Fibroblast of upper back skin (primary cell): ENCODE measurements around the gene YAF2.
"Not testable (repeated sequence)": the region's sequence is repeated elsewhere in the genome, so short reads cannot be mapped to it uniquely, and the experiment has no call there.

Source experiments
- DNase-seq: peaks from one replicate; pipeline ENCODE4 v3.0.0-alpha.2; 2013

The YAF2 gene

DNA sequence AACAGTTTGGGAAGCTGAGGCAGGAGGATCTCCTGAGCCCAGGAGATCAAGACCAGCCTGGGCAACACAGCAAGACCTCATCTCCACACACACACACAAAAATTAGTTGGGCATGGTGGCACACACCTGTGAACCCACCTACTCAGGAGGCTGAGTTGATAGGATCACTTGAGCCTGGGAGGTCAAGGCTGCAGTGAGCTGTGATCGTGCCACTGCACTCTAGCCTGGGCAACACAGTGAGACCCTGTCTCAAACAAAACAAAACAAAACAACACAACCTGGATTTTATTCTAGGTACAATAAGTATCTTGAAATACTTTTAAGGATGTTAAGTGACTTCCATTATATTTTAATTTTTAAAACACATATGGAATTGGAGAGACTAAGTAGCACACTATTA lies 45.8 kb downstream of the YAF2 start:
- DNase-seq: no peak

DNA sequence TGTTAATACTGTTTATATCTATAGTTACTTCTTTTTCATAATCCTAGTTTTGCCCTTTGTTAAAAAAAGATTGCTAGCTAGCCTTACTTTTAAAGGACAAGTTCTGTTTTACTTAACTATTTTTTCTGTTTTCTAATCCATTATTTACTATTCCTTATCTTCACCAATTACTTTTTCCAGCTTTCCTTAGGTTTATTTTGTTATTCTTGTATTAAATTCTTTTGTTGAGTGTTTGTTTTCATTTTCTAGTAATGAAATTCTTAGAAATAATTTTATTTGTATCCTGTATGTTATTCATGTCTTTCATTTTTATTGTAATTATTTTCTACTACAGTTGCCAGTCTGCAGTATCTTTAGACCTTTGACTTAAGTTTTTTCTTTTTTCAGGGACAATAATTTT lies 47.7 kb downstream of the YAF2 start:
- no peak for DNase-seq

DNA sequence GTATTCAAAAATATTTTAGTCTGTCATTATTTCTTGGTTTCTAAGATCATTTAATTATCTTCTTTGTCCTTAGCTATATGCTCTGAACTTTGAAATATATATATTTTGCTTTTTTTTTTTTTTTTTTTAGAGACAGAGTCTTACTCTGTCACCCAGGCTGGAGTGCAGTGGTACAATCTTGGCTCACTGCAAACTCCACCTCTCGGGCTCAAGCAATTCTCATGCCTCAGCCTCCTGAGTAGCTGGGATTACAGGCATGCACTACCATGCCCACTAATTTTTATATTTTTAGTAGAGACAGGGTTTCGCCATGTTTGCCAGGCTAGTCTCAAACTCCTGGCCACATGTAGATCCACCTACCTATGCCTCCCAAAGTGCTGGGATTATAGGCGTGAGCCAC lies 49.8 kb downstream of the YAF2 start:
- DNase-seq: not testable (repeated sequence)

DNA sequence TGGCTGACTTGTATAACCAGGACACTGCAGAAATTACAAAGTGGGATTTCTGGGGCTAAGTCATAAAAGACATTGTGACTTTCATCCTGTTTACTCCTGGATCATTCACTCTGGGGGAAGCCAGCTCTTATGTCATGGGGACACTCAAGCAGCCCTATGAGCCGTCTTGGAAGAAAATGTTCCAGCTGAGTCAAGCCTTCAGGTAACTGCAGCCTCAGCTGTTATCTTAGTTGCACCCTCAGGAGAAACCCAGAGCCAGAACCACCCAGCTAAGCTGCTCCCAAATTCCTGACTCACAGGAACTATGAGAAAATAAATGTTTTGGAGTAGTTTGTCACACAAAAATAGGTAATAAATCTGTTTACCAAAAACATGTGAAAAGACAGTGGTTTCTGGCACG lies 50.2 kb downstream of the YAF2 start:
- no peak for DNase-seq

DNA sequence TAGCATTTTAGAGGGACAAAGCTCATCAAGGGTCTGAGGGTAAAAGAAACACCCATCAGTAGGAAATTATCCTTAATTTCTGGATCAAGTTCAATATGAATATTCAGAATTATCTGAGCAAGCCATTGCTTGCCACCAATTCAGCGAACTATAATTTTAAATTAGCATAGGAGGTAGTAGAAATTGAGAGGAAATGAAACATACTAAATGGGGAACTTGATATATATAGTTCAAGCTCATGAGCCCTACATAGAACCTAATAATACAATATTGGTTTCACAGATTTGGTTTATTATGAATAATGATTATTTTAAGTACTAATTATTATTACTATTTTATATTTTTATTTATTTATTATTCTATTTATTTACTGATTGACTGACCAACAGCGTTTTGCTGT lies 51.3 kb downstream of the YAF2 start:
- no peak for DNase-seq

DNA sequence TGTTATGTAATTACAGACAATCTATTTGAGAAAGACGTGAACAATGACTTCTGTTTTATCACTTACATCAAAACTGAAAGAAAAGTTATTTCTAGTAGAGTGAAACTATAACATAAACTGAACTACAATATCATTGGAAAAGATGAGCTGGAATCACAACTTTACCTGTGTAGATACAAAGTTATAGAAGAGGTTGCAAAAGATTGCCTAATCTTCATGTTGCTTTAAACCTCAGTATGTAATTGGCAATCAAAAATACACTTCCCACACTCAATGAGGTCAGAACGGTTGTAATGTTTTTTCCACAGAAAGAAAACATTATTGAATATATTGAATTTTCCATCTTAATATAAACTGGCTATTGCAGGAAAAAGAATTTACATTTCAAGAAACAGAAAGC lies 55.7 kb downstream of the YAF2 start:
- no peak for DNase-seq

DNA sequence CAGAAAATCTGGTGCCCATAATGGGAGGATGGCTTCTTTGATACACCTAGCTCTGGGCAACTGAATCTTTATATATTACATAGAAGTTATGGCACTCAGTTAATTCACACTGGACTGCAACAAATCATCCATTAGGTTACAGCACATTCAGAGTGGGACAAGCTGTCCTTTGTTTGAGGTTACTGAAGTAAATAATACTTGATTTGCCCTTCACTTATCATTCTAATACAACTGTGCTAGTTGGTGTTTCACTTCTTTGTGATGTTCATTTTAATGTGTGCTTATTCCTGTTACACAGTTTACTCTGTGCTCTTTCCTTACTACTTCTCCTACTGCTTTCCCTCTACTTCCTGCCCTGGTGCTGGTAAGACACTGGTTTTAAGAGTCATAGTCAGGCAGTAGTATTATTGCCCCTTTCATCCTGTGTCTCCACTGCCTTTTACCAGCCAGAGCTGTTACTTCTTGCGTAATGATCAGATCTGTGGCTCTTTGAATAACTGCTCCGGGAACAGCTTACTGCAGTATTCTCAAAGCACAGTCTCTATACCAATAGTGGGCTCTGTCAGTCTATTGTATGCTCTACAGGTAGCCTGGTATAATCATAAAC lies 57.0 kb downstream of the YAF2 start:
- DNase-seq: no peak

DNA sequence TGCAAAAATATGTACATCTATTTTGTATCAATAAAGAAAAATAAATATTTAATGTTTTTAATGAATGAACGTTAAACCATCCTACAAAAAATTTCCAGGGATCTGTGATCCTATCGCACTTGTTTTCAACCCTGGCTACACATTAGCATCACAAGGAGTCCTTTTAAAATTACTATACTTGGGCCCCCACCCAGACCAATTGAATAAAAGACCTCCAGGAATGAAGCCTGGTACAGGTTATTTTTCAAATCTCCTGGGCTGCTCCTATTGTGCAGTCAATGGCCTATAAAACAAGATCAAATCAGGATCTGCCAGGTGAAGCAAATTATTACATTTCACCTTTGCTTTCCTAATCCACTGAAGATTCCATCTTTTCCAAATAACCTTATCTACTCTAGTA lies 59.9 kb downstream of the YAF2 start:
- no peak for DNase-seq

DNA sequence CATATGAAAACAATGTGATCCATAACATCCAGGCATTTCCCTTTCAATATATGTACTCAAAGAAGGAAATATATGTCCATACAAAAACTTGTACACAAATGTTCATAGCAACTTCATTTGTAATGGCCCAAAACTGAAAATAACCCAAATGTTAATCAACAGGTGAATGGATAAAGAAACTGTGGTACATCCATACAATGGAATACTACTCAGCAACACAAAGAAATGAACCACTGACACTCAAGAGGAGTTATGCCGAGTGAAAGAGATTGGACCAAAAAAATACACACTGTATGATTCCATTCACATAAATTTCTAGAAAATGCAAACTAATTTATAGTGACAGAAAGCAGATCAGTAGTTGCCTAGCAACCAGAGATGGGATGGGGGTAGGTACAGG lies 63.1 kb downstream of the YAF2 start:
- DNase-seq: no peak

DNA sequence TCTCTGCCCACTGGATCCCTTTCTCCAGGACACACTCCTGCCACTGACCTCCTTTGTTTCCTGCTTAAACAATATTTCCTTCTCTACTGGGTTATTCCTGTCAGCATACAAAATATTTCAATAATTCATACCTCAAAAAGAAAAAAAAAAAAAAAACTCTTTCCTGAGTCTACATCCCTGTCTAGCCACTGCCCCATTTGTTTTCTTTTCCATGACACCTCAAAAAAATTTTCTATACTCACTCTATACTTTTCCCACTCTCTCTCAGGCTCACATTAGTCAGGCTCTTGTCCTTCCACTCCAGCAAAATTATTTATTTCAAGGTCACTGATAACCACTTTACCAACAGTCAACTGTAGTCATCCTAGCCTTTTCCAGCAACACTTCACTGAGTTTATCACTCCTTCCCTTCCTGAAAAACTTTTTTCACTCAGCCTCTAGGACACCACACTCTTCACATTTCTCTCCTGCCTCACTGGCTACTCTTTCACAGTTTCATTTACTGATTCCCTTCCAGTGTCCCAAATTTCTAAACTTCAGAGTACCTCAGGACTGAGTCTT lies 64.0 kb downstream of the YAF2 start:
- DNase-seq: no peak

DNA sequence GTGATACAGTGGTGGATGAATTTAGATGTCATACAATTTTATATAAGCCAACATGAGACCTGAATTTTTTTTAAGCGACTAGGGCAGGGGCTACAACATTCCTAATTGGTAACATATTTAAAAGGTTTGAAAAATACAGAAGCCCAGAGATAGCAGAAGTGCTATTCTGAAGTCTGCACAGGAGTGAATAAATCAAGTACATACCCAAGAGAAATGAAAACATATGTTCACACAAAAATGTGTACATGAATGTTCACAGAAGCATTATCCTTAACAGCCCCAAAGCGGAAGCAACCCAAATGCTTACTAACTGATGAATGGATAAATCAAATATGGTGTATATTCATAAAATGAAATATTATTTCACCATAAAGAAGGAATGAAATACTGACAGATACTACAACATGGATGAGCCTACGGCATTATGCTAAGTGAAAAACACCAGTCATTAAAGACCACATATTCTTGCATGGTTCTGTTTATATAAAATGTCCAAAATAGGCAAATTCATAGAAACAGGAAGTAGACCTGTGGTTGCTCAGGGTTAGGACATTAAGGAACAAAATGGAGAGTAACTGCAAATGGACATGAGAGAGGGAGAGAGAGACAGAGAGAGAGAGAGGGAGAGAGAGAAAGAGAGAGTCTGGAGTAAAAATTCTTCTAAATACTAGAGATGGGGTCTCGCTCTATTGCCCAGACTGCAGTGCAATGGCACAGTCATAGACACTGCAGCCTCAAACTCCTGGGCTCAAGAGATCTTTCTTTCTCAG lies 65.4 kb downstream of the YAF2 start:
- DNase-seq: peak; percentile 61

DNA sequence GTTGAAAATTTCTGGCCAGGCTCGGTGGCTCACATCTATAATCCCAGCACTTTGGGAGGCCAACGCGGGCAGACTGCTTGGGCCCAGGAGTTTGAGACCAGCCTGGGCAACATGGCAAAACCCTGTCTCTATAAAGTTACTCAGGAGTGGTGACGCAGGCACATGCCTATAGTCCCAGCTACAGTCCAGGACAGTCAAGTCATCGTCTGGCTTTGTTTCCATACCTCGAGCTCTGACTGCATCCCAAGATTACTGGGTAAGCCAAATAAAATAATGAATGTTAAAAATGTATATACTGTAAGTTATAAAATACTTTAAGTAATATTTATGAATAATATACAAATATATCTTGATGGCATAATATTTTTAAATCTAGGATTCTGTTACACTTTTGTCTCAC lies 70.3 kb downstream of the YAF2 start:
- DNase-seq: no peak

DNA sequence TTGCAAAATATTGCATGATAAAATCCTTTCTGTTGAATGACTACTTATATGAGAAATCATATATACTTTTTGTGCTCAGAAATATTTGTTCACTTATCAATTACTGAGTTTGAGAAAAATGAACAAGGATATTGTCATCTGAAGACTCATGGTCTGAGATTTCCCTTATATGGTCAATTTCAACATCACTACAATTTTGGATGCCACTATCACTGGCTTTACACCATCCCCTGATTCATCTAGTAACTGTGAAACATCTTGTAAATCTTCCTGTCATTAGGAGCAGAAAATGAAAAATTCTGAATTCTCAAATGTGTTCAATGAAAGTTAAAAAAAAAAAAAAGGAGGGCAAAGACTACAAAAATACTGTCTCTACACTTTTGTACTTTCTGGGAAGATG lies 71.5 kb downstream of the YAF2 start:
- DNase-seq: peak; percentile 83

DNA sequence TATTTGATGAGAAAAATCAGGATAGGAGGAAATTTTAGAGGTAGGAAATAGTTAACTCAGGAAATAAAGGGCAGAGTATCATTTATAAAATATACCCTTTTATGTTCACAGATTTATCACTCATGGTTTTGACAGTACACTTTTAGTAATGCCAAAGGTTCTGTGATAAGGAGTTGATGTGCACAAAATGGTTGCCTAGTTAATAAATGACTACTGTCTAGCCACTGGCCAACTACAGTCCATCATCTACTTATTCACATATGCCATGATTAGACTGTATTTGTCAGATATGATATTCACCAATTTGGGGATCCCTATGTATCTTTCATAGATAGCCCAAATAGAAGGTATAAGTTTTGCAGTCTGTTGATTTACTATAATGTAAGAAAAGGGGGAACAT lies 74.1 kb downstream of the YAF2 start:
- no peak for DNase-seq

DNA sequence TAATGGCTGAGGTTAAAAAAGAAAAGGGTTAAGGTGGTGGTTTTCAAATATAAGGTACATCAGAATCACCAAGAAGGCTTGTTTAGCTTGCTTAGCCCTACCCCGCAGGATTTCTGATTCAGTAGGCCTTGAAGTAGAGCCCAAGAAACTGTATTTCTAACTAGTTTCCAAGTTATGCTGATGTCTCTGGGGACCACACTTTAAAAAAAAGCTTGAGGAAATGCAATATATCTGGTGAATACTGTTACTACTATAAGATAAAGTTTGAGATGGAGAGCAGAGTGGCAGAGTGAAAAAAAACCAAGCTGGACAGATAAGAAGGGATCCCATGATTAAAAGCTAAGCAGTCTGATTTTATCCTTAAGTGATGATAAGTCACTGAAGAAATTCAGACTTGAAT lies 75.1 kb downstream of the YAF2 start:
- peak; percentile 52 for DNase-seq

DNA sequence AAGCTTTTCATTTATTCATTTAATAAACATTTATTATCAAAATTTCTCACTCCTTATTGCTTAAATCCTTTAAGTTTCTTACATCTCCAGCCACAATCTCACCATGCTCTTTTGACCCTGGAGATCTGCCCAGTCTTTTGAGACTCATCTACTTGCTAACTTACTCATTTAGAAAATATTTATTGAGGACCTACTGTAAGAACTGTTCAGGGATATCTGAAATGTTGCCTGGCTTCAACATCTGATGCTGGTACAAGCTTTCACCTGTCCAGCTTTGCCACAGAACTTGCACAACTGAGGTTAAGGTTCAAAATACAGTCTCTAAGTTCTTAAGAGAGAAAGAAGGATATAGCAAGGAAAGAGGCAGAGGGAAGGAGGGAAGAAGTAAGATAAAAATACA lies 75.9 kb downstream of the YAF2 start:
- peak; percentile 63 for DNase-seq

DNA sequence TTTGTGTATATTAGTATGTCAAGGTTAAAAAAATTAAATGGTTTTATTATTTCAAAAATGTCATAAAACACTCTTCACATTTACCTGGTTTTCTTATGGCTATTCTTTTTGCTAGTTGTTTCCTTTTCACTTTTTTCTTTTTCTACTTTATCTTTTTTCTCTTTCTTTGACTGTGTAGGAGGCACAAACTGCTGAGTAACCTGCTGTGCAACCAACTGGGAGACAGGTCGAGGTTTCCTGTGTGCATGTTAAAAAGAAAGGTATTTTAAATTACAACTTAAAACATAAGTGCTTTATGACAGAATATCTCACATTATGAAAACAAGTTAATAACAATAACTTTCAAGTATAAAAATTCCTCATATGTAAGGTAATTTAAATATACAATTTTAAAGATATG lies 76.5 kb downstream of the YAF2 start:
- no peak for DNase-seq

DNA sequence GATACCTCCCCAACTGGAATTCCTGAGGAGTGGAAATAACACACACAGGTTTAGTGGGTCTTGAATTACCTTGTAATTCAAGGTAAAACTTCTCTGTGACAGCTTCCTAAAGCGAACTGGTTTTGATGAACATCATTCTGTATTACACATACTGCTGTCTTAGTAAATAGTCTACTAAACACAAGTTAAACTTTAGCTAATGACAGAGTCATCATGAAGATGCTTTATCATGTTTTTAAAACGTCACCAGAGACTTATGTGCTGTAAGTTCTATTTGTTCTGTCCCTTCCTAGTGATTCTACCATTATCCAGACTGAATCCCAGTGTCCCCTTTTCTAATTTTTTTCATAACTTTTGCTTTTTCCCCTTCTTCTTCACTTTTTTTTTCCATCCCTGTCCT lies 81.8 kb downstream of the YAF2 start:
- no peak for DNase-seq

DNA sequence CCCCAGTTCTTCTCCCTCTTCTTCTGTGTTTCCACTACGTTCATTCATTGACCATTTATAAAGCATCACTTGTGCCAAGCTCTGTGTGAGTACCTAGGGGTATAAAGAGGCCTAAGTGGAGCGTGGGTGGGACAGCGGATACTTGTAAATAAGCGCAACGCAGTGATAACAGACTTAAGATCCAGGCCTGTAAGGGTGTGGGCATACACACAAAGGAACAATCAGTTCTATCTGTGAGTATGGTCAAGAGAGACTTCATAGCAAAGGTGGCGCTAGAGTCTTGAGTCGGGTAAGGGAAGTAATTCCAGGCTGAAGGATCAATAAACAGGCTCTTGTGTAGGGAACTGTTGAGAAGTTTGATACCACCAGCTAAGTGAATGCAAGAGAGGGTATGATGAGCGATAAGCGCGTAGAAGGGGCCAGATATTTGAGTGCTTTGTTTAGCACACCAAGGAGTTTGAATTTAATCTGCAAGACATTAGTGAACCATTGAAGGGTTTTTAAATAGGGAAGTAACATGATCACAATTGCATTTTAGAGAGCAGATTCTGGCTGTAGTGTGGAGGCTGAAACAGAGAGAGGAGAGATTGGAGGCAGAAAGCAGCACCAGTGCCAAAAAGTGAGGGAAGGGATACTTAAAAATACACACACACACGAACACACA lies 92.4 kb downstream of the YAF2 start:
- DNase-seq: no peak

DNA sequence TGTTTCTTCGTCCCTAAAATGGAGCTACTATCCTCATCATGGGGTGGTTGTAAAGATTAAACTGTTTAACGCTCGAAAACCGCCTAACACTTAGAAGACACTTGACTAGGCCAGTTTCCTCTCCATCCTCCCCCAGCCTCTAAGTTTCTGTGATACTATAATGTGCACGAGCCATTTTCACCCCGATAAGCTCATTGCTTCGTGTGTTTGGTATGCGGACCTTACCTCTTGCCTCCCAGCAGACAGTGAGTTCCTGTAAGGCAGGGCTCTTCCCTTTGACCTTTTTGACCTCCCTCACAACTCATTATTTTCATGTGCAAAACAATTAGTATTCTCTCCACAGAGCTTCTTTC lies 92.9 kb downstream of the YAF2 start:
- DNase-seq: no peak

DNA sequence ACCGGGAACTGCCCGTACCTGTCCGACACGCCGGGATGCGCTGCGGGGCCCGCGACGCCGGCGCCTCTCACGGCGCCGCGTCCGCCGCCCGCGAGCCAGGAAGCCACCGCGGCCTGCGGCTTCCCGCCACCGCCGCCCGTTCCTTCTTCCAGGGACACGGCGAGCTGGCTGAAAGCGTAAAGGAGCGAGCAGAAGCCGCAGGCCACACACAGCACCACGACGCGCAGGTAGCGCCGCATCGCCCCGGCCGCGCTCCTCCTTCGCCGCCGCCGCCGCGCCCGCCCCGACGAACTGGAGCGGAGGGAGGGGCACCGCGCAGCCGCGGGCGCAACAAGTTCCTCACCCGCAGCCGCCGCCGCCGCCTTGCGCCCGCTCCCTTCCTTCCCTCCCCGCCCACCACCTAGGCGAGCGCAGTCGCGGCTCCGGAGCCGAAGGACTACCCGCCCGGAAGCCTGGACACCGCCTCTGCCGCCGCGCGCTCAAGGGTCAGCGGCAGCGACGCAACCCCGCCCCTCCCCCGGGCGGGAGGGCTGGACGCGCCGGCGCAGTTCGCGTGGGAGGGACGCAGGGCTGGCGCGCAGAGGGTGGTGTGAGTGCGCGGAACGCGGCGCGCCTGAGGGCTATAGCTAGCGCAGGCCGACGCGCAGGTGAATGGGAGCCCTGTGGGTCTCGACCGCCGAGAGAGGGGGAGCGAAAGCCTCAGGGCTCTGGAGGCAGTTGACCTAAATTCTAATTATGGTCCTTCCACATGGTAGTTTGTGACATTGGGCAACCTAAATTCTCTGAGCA lies 93.4 kb downstream of the YAF2 start, which contains the start of gene GXYLT1:
TSS of gene GXYLT1 (minus strand) at position 467 of the 789 bp plus-strand sequence. CDS start at position 239, 228 bp downstream.
- peak; percentile 92 for DNase-seq

DNA sequence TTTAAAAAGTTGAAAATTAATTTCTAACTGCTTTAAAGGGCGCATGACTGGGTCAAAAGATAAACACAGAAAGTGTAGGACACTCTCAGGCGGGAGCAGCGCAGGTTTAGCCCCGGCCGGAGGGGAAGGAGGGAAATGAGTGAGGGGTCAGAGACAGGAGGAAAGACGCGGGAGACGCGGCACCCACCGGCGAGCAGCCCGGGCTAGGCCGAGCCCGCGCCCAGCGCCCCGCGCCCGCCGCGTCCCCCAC lies 94.0 kb downstream of the YAF2 start:
- DNase-seq: no peak

DNA sequence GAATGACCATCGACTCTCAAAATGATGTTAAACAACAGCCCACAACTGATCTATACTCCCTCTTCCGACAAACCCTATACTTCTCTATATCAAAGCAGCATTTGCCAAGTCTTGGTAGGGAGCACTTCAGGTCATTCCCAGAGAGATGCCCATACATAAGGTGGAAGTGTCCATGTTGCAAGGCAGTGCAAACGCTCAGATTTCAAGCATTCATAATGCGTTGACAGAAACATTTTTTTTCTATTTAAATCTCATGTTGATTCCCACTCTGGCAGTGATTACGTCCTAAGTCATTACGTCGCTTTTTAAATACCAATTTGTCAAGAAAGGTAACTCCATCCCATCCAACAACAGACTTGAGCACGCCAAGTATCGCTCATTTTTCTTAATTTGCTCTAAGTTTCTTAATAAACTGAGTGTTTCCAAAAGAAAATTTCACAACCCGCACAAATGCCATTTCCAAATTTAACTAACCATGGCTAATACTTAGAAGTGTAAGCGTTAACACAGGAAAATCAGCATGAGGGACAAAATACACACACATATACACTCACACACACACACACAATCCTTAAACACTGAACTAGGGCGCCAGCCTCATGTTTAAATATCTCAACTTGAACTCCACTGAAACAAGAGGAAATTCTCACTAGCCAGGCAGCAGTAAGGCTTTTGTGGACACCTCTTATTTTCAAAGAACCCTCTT lies 94.4 kb downstream of the YAF2 start:
- DNase-seq: peak; percentile 22
